Urothelium cell line (cell line): Measurements from ENCODE around the gene TMEM63A.
A peak's percentile ranks its signal among the peaks of the same experiment; 100 is the strongest.

Experiments used
- DNase-seq: peaks from one replicate; pipeline ENCODE4 v3.0.0; 2011; ENCODE audit warnings: low spot score, mixed read lengths
- FAIRE-seq: peaks from 2 replicates; lab custom pipeline; 2011; peaks lifted over from hg19 to GRCh38; lab: Jason Lieb, UNC

Gene TMEM63A

DNA sequence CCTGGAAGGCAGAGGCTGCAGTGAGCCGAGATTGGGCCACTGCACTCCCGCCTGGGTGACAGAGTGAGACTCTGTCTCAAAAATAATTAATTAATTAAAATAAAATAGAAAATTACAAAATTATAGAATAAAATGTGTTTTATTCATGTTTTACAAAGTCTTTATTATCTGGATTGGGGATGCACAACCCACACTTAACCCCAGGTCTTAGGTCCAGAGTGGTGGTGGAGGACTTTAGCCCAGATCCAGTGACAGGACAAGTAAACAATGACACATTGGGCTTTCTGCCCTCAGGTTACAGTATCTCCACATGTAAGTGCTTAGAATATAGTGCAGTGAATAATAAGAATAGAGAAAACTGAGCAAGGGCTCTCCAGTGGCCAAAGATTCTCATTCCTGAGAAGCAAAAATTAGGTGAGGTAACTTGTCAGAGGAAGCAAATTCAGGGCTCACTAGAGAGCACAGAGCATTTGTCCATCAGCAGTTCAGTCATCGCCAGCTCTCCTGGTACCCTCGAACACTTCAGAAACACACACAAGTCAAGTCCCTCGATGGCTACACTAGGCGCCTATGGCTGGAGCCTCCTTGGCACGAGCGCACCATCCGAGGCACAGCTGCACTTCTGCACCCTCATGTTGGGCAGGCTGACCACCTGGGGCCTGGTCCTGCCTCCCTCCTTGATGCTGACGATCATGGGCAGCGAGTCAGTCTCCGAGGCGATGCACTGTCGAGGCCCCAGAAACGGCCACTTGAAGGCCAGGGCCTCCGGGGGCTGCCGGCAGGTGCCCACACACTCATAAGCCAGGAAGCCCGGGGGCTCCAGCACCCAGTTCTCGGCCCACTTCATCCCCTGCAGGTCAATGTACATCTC is 4.2 kb upstream of the TMEM63A start:
- no peak for FAIRE-seq

DNA sequence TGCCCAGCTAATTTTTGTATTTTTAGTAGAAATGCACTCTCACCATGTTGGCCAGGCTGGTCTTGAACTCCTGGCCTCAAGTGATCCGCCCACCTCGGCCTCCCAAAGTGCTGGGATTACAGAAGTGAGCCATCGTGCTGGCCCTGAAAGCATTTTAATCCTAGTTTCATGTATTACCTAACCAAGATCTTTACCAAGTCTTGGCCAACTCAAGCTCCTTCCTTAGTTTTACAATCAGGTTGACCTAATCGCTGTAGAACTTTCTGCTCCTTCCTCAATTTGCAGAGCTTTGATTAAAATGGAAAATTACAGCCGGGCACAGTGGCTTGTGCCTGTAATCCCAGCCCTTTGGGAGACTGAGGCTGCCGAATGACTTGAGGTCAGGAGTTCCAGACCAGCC is 3.2 kb upstream of the TMEM63A start:
- FAIRE-seq (no peak), DNase-seq (no peak)

More for the DNA sequence above, 4.2 kb upstream of the TMEM63A start:
- DNase-seq = no peak

- no peak for DNase-seq
- no peak for FAIRE-seq
Observed at GRCh38 chr1:225883616-225884265, 1.6 kb upstream of the TMEM63A start.

- DNase-seq = peak; percentile 51
- no peak for FAIRE-seq
Observed at GRCh38 chr1:225882694-225883615, 775 bp upstream of the TMEM63A start.

GRCh38 chr1:225881081-225881958 is 860 bp downstream of the TMEM63A start:
- no peak for FAIRE-seq

GRCh38 chr1:225880636-225881035 is 1.5 kb downstream of the TMEM63A start:
- no peak for DNase-seq
- no peak for FAIRE-seq

More at GRCh38 chr1:225881081-225881958, 860 bp downstream of the TMEM63A start:
- DNase-seq = peak; percentile 58

GRCh38 chr1:225880222-225880588 is 2.0 kb downstream of the TMEM63A start:
- DNase-seq = no peak
- FAIRE-seq = no peak

GRCh38 chr1:225879521-225880221 is 2.5 kb downstream of the TMEM63A start:
- no peak for DNase-seq
- no peak for FAIRE-seq

- DNase-seq (no peak), FAIRE-seq (no peak)
Observed at GRCh38 chr1:225878282-225878681, 3.9 kb downstream of the TMEM63A start.

GRCh38 chr1:225877580-225877979 is 4.6 kb downstream of the TMEM63A start:
- no peak for DNase-seq
- FAIRE-seq = no peak

GRCh38 chr1:225876900-225877510 is 5.2 kb downstream of the TMEM63A start:
- no peak for DNase-seq
- no peak for FAIRE-seq

DNA sequence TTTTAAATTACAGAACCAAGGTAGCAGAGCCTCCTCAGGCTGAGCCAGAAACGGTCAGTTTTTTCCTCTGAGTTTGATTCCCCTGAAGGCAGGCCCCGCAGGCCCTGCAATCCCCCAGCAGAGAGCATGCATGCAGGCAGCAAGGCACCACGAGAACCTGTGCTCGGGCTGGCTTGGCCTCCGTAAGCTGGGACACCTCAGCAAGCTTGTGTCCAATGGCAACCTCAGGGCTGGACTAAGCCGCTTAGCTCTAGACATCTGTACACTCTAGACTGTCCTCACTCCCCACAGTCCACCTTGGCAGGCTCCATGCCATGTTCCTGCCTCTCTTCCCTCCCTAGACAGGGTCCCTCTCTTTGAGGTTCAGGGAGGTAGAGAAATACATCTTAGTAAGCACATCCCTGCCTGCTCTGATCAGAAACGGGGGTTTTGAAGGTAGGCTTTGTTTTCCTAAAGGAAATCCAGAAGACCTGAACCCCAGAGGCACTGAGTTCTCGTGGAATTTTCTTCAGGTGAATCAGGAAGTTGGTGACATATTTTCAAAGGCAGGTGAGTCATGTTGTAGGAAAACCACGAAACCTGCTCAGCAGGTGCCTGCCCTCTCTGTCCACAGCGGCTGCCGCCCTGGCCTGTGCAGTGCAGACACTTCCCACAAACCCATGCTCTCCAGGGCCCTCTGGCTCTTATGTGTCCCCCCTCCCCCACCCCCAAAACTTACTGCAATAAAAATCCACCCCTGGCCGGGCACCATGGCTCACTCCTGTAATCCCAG is 7.0 kb downstream of the TMEM63A start:
- FAIRE-seq = no peak
- DNase-seq = no peak

DNA sequence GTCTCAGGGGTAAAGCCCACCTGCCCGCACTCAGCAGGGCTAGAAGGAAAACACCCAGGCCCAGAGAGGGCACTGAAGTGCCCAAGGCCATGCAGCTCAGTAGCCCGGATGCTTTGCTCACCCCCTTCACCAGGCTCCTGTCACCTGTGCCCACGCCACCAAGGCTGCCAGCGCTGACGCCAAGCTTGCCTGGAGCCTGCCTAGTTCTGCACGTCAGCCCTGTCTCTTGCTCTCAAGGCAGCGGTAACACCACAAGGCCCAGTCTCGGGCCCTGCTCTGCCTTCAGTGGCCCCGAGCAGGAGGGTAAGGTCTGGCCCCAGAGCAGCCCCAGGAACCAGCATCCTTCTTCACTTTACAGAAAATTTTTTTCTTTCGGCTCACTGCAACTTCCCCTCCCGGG is 7.7 kb downstream of the TMEM63A start:
- DNase-seq = no peak
- FAIRE-seq = no peak

- no peak for DNase-seq
- no peak for FAIRE-seq
Observed at GRCh38 chr1:225873281-225873850, 8.8 kb downstream of the TMEM63A start.

DNA sequence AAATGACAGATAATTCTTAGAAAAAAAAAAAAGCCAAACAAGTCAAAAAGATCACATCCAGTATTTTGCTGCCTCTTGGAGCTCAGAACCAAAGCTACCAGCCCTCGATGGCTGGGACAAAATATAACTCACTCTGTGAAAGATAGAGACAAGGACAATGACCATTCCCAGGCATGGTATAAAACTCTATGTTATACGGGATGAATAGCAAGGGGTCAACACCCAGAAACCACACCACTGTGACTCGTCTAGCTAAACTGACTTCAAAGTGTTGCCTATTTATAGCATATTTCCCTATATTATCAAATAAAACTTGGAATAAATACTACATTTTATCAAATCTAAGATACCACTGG is 10.1 kb downstream of the TMEM63A start:
- FAIRE-seq = no peak

DNA sequence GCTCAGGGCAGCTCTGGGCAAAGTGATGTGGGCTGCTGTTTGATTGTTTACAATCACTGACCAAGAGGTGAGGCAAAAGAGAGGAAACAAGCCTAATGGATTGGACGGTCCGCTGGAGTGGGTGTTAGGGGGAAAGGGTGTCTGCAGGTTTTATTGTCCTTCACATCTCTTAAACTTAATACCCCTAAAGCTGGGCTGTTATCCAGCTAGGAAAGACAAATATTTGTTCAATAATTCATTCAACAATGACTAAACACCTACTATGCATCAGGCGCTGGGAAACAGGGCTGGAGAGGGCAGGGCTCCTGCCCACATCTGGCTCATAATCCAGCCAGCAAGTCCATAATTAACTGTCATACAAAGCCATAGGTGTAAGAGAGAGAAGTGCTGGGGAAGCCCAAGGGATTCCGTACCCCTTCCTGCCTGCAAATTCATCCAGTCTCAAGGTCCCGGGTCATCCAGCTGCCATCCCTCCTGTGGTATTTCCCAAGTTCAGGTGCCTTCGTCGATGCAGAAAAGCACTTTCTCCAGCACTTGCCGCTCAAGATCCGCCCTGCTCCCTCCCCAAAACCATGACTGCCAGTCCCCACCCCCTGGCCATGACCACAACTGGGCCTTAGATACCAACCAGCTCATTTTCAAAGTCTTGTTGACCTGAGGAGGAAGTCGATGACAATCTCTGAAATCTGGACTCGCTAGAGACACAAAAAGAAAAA is 10.7 kb downstream of the TMEM63A start:
- FAIRE-seq (no peak), DNase-seq (no peak)

More for the DNA sequence above, 10.1 kb downstream of the TMEM63A start:
- no peak for DNase-seq

DNA sequence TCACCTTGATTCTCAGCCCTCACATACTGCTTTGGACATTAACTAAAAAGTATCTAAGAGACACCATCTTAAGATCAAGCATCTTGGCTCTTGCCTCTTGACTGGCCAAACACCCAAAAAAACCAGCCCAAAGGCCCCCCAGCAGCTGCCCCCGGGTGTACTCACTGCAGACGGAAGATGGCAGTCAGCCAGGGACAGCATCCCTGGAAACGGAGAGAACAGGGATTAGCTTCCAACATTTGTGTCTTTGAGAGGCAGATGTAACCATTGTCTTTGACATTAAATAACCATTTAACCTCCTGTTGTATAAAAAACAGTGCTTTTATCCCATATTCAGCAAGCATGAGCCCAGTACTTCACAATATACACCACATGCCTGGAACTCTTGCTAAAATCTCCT is 11.3 kb downstream of the TMEM63A start:
- no peak for DNase-seq
- FAIRE-seq = no peak
